AG09319 (cell line): Measurements from ENCODE around the gene HDAC4.

Experiments used
- DNase-seq: peaks from one replicate; pipeline ENCODE4 v3.0.0-alpha.2; 2010; ENCODE audit warnings: low read depth; ENCODE audit errors: extremely low read depth
- CTCF ChIP-seq: IDR thresholded peaks from 2 replicates; pipeline ENCODE4 v1.5.1; 2011; ENCODE audit warnings: low read depth, mild to moderate bottlenecking, inconsistent platforms, low read length, moderate library complexity

The HDAC4 gene

GRCh38 chr2:239393941-239394340 lies 6.9 kb downstream of the HDAC4 start:
- DNase-seq: no peak
- no peak for TF ChIP-seq CTCF

- TF ChIP-seq CTCF: no peak
- DNase-seq: no peak
These were observed 7.4 kb downstream of the HDAC4 start for GRCh38 chr2:239393388-239393940.

- TF ChIP-seq CTCF: no peak
These were observed 8.0 kb downstream of the HDAC4 start for GRCh38 chr2:239392688-239393387.

GRCh38 chr2:239392072-239392357 lies 8.8 kb downstream of the HDAC4 start:
- DNase-seq: no peak
- TF ChIP-seq CTCF: no peak

More at GRCh38 chr2:239392688-239393387, 8.0 kb downstream of the HDAC4 start:
- no peak for DNase-seq

- TF ChIP-seq CTCF: no peak
- no peak for DNase-seq
These were observed 9.3 kb downstream of the HDAC4 start for GRCh38 chr2:239391286-239392071.

GRCh38 chr2:239390546-239391285 lies 10.1 kb downstream of the HDAC4 start:
- no peak for TF ChIP-seq CTCF

More at GRCh38 chr2:239390546-239391285, 10.1 kb downstream of the HDAC4 start:
- no peak for DNase-seq
